ENCODE measurements around the gene SLC9C1. TPM values are rescaled to one million over a fixed set of nuclear protein-coding genes. Genes with fewer than 3 reads are reported as not detected.

SLC9C1 gene
- total RNA-seq, 5 donors from 2014 or later (not counting 1 experiment from before 2014, with no cell fraction given) = not detected

GRCh38 chr3:112140584-112140983, 153.4 kb downstream of the SLC9C1 start:
- Mint-ChIP-seq H3K4me1 (peaks cover 32 to 38% (median 36%) of the 10 kb centered on the region in 3 donors), H3K27ac (no peak overlapping the region)

GRCh38 chr3:112138219-112138969, 155.6 kb downstream of the SLC9C1 start:
- no CpG with 5 or more reads among the region's 1 CpG for WGBS (ENCODE audit: insufficient coverage)
- CTCF ChIA-PET = interaction anchor here (0.6 to 5.2 kb wide), 17 partner anchors 9 to 437 kb away, joined by 3 to 50 read pairs (median 3); partner anchors contain the start of genes ATG3 (in 1 of the 2), CD200 (in 1 of the 2), SLC35A5 (in 1 of the 2) and SLC9C1 (in 1 of the 2)

More at GRCh38 chr3:112140584-112140983, 153.4 kb downstream of the SLC9C1 start:
- Mint-ChIP-seq H3K9me3 (peaks cover 4 to 6% (median 5%) of the 10 kb centered on the region in 3 donors), H3K27me3 (no peaks in the 10 kb centered on the region), H3K36me3 (peaks cover 7% of the 10 kb centered on the region), H3K4me3 (no peak overlapping the region)
- no peak overlapping the region for H3K27ac ChIP-seq (ENCODE audit: low read length)
- ATAC-seq (replicated peaks in 1 of 4) = no peak
- H3K27me3 ChIP-seq (replicated peaks in 1 of 2; ENCODE audit: control insufficient read depth in 2 of 2, extremely low read depth in 1 of 2, insufficient read depth in 2 of 2, low read length in 1 of 2) = no peaks in the 10 kb centered on the region
- ChIA-PET CTCF (interaction anchor here (1.5 to 1.8 kb wide), 2 partner anchors 13 to 379 kb away, joined by 4 read pairs; no protein-coding TSS in a partner anchor), POLR2A (no interaction called here)
- peaks cover 4 to 7% of the 10 kb centered on the region in 2 experiments for H3K4me1 ChIP-seq (ENCODE audit: control insufficient read depth in 1 of 2, extremely low read depth in 1 of 2, insufficient read depth in 2 of 2, low read length in 2 of 2)
- no peak overlapping the region for H3K4me3 ChIP-seq (ENCODE audit: control insufficient read depth in 1 of 2, extremely low read depth in 1 of 2, low read length in 1 of 2)
- WGBS (ENCODE audit: insufficient coverage) = no CpG with 5 or more reads among the region's 1 CpG
- no peaks in the 10 kb centered on the region for H3K36me3 ChIP-seq (ENCODE audit: control insufficient read depth in 2 of 2, extremely low read depth in 1 of 2, insufficient read depth in 1 of 2, low read length in 1 of 2)
- no peaks in the 10 kb centered on the region for H3K9me3 ChIP-seq
- DNase-seq = no peak

GRCh38 chr3:112137781-112138180, 156.2 kb downstream of the SLC9C1 start:
- POLR2A ChIA-PET = interaction anchor here in 1 of 2 donors (1.3 kb wide), 1 partner anchor 12 kb away, joined by 3 read pairs; no protein-coding TSS in a partner anchor
- Histone ChIP-seq H3K9me3 (no peaks in the 10 kb centered on the region), H3K4me1 (ENCODE audit: control insufficient read depth in 1 of 2, extremely low read depth in 1 of 2, insufficient read depth in 2 of 2, low read length in 2 of 2) (peaks cover 21 to 33% of the 10 kb centered on the region in 2 experiments), H3K36me3 (ENCODE audit: control insufficient read depth in 2 of 2, extremely low read depth in 1 of 2, insufficient read depth in 1 of 2, low read length in 1 of 2) (no peaks in the 10 kb centered on the region), H3K4me3 (ENCODE audit: control insufficient read depth in 1 of 2, extremely low read depth in 1 of 2, low read length in 1 of 2) (no peak overlapping the region), H3K27me3 (replicated peaks in 1 of 2; ENCODE audit: control insufficient read depth in 2 of 2, extremely low read depth in 1 of 2, insufficient read depth in 2 of 2, low read length in 1 of 2) (no peaks in the 10 kb centered on the region), H3K27ac (ENCODE audit: low read length) (no peak overlapping the region)
- no peak for ATAC-seq (replicated peaks in 1 of 4)
- H3K27ac Mint-ChIP-seq = no peak overlapping the region
- H3K36me3 Mint-ChIP-seq = no peaks in the 10 kb centered on the region
- DNase-seq = no peak
- no peaks in the 10 kb centered on the region for H3K27me3 Mint-ChIP-seq
- 80% methylated on average over 1 of the region's 4 CpGs for WGBS (ENCODE audit: insufficient coverage)
- H3K9me3 Mint-ChIP-seq = no peaks in the 10 kb centered on the region
- no peak overlapping the region for H3K4me3 Mint-ChIP-seq
- CTCF ChIA-PET = interaction anchor here (0.5 to 5.2 kb wide), 16 partner anchors 8 to 434 kb away, joined by 3 to 50 read pairs (median 5); partner anchors contain the start of genes SLC9C1 (in 2 of the 2) and CD200 (in 1 of the 2)
- H3K4me1 Mint-ChIP-seq = peaks cover 52 to 57% (median 55%) of the 10 kb centered on the region in 3 donors

More at GRCh38 chr3:112138219-112138969, 155.6 kb downstream of the SLC9C1 start:
- peaks cover 18 to 29% of the 10 kb centered on the region in 2 experiments for H3K4me1 ChIP-seq (ENCODE audit: control insufficient read depth in 1 of 2, extremely low read depth in 1 of 2, insufficient read depth in 2 of 2, low read length in 2 of 2)
- Mint-ChIP-seq H3K36me3 (no peaks in the 10 kb centered on the region), H3K27me3 (no peaks in the 10 kb centered on the region), H3K27ac (no peak overlapping the region), H3K9me3 (no peaks in the 10 kb centered on the region), H3K4me3 (no peak overlapping the region), H3K4me1 (peaks cover 49 to 54% (median 52%) of the 10 kb centered on the region in 3 donors)
- POLR2A ChIA-PET = interaction anchor here in 1 of 2 donors (0.5 to 0.7 kb wide), 2 partner anchors 15 to 29 kb away, joined by 3 to 4 read pairs; no protein-coding TSS in a partner anchor
- DNase-seq = no peak
- no peaks in the 10 kb centered on the region for H3K9me3 ChIP-seq
- no peaks in the 10 kb centered on the region for H3K27me3 ChIP-seq (replicated peaks in 1 of 2; ENCODE audit: control insufficient read depth in 2 of 2, extremely low read depth in 1 of 2, insufficient read depth in 2 of 2, low read length in 1 of 2)
- no peak overlapping the region for H3K27ac ChIP-seq (ENCODE audit: low read length)
- ATAC-seq (replicated peaks in 1 of 4) = no peak
- no peak overlapping the region for H3K4me3 ChIP-seq (ENCODE audit: control insufficient read depth in 1 of 2, extremely low read depth in 1 of 2, low read length in 1 of 2)
- no peaks in the 10 kb centered on the region for H3K36me3 ChIP-seq (ENCODE audit: control insufficient read depth in 2 of 2, extremely low read depth in 1 of 2, insufficient read depth in 1 of 2, low read length in 1 of 2)

DNA sequence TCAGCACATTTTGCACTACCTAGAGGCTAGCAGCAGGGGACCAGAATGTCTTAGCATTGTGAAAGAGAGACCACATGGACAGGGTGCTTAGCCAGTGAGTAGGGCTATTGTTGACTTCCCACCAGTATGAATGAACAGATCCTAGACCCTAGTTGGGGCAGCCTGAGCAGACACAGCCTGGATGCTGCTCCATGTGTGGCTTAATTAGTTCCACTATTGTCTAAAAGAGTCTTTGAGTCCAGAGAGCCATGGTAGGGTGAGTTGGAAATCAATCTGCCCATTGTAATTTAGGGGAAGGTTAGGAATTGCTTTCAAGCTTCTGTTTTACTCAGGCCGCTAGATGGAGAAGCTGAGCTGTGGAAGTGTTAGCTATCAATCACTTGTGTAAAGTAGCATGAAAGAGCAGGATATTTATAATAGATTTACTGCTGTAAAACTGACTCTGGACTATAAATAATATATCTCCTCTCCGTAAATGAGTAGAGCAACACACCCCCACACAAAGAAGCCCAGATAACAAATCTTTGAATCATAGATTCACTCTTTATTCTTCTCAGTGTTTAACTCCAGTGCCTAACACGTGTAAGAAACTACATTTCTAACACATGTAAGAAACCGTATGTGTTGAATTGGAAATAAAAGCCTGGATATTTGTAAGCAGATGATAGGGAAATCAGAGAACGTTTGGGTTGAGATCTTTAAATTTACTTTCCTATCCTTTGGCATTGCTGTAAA, 156.9 kb downstream of the SLC9C1 start:
- POLR2A ChIA-PET = interaction anchor here (0.5 to 1.3 kb wide), 3 partner anchors 12 to 46 kb away, joined by 3 to 4 read pairs (median 3); no protein-coding TSS in a partner anchor
- no peak overlapping the region for H3K27ac ChIP-seq (ENCODE audit: low read length)
- H3K27ac Mint-ChIP-seq = peak overlapping the region; percentile 73 to 83
- H3K36me3 ChIP-seq (ENCODE audit: control insufficient read depth in 2 of 2, extremely low read depth in 1 of 2, insufficient read depth in 1 of 2, low read length in 1 of 2) = no peaks in the 10 kb centered on the region
- H3K4me1 Mint-ChIP-seq = peaks cover 58 to 63% (median 61%) of the 10 kb centered on the region in 3 donors
- ATAC-seq (replicated peaks in 1 of 4) (peak in 1 of 4 experiments; percentile 38), DNase-seq (peak in 27 of 35 experiments; percentile 12 to 68 (median 29))
- H3K9me3 ChIP-seq = no peaks in the 10 kb centered on the region
- H3K4me3 Mint-ChIP-seq = no peak overlapping the region
- H3K4me3 ChIP-seq (ENCODE audit: control insufficient read depth in 1 of 2, extremely low read depth in 1 of 2, low read length in 1 of 2) = no peak overlapping the region
- H3K36me3 Mint-ChIP-seq = no peaks in the 10 kb centered on the region
- H3K27me3 ChIP-seq (replicated peaks in 1 of 2; ENCODE audit: control insufficient read depth in 2 of 2, extremely low read depth in 1 of 2, insufficient read depth in 2 of 2, low read length in 1 of 2) = no peaks in the 10 kb centered on the region
- CTCF ChIA-PET = interaction anchor here (0.5 to 5.2 kb wide), 20 partner anchors 8 to 435 kb away, joined by 3 to 50 read pairs (median 5); partner anchors contain the start of genes SLC9C1 (in 2 of the 2) and CD200 (in 1 of the 2)
- H3K9me3 Mint-ChIP-seq = no peaks in the 10 kb centered on the region
- no CpG with 5 or more reads among the region's 5 CpGs for WGBS (ENCODE audit: insufficient coverage)
- H3K27me3 Mint-ChIP-seq = no peaks in the 10 kb centered on the region
- H3K4me1 ChIP-seq (ENCODE audit: control insufficient read depth in 1 of 2, extremely low read depth in 1 of 2, insufficient read depth in 2 of 2, low read length in 2 of 2) = peaks cover 25 to 40% of the 10 kb centered on the region in 2 experiments

DNA sequence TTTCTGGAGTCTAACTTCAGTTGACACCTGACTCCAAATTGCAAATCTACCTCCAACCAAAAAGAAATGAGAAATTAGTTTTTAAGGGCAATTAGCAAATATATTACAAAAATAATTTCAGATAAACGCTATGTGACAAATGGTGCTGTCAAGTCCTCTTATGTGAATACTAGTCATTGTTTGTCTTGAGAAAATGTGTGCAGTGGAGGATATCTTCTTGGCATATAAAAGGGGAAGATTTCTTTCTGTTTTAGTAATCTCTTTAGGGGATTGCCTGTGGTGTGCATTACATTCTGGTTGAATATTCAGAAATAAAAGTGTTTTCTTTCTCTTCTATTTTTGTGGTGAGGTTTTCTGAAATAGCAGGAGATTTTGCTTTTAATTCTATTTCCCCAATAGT, 158.0 kb downstream of the SLC9C1 start:
- no CpG with 5 or more reads among the region's 1 CpG for WGBS (ENCODE audit: insufficient coverage)
- no peaks in the 10 kb centered on the region for H3K27me3 Mint-ChIP-seq
- DNase-seq (no peak), ATAC-seq (replicated peaks in 1 of 4) (no peak)
- H3K4me1 Mint-ChIP-seq = peaks cover 64 to 71% (median 67%) of the 10 kb centered on the region in 3 donors
- H3K27me3 ChIP-seq (replicated peaks in 1 of 2; ENCODE audit: control insufficient read depth in 2 of 2, extremely low read depth in 1 of 2, insufficient read depth in 2 of 2, low read length in 1 of 2) = no peaks in the 10 kb centered on the region
- POLR2A ChIA-PET = interaction anchor here in 1 of 2 donors (1.2 kb wide), 1 partner anchor 13 kb away, joined by 3 read pairs; no protein-coding TSS in a partner anchor
- H3K9me3 ChIP-seq = no peaks in the 10 kb centered on the region
- H3K36me3 ChIP-seq (ENCODE audit: control insufficient read depth in 2 of 2, extremely low read depth in 1 of 2, insufficient read depth in 1 of 2, low read length in 1 of 2) = no peaks in the 10 kb centered on the region
- no peaks in the 10 kb centered on the region for H3K36me3 Mint-ChIP-seq
- H3K27ac ChIP-seq (ENCODE audit: low read length) = peak overlapping the region; percentile 87
- no peak overlapping the region for H3K4me3 ChIP-seq (ENCODE audit: control insufficient read depth in 1 of 2, extremely low read depth in 1 of 2, low read length in 1 of 2)
- CTCF ChIA-PET = interaction anchor here (0.7 to 5.2 kb wide), 8 partner anchors 11 to 395 kb away, joined by 4 to 50 read pairs (median 8); partner anchors contain the start of gene SLC9C1 (in 2 of the 2)
- peak overlapping the region in 1 of 3 donors; percentile 37 for H3K4me3 Mint-ChIP-seq
- H3K27ac Mint-ChIP-seq = peak overlapping the region; percentile 93 to 98
- H3K4me1 ChIP-seq (ENCODE audit: control insufficient read depth in 1 of 2, extremely low read depth in 1 of 2, insufficient read depth in 2 of 2, low read length in 2 of 2) = peaks cover 27 to 47% of the 10 kb centered on the region in 2 experiments
- no peaks in the 10 kb centered on the region for H3K9me3 Mint-ChIP-seq
